Epithelial cell of esophagus (primary cell): ENCODE measurements around the gene ABTB1.

Source experiments
- DNase-seq: peaks from one replicate; pipeline ENCODE4 v3.0.0; 2010; ENCODE audit warnings: low read depth
- H3K4me3 ChIP-seq: 2 replicates; pipeline ENCODE4 v1.5.1; 2011; ENCODE audit warnings: mild to moderate bottlenecking, low read length, control low read depth
- TF ChIP-seq, protein P1 (sequence below): IDR thresholded peaks from 2 replicates; pipeline ENCODE4 v1.5.1; 2011; ENCODE audit warnings: low read depth, mild to moderate bottlenecking, low read length, control low read depth, inconsistent platforms; ENCODE audit not compliant: insufficient read depth; ENCODE audit errors: missing control alignments

Gene ABTB1

DNA sequence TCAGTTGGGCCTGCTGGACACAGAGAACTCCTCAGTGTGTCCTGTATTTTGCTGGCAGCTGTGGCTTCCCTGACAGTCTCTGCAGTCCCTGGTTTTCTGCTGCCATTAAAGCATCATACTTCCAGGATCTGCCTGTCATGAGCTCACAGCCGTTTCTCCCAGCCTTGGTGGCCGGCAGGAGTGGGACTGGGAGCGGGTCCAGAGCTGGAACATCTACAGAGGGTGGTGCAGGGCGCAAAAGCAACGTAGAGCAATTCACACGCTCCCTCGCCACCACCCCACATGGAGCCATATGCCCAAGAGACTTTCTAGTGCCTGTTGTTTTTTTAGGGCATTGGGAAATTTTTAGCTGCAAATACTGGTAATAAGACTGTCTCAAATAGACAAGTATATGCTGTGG, 33.6 kb downstream of the ABTB1 start:
- no peak overlapping the region for H3K4me3 ChIP-seq
- TF ChIP-seq, protein P1, sequence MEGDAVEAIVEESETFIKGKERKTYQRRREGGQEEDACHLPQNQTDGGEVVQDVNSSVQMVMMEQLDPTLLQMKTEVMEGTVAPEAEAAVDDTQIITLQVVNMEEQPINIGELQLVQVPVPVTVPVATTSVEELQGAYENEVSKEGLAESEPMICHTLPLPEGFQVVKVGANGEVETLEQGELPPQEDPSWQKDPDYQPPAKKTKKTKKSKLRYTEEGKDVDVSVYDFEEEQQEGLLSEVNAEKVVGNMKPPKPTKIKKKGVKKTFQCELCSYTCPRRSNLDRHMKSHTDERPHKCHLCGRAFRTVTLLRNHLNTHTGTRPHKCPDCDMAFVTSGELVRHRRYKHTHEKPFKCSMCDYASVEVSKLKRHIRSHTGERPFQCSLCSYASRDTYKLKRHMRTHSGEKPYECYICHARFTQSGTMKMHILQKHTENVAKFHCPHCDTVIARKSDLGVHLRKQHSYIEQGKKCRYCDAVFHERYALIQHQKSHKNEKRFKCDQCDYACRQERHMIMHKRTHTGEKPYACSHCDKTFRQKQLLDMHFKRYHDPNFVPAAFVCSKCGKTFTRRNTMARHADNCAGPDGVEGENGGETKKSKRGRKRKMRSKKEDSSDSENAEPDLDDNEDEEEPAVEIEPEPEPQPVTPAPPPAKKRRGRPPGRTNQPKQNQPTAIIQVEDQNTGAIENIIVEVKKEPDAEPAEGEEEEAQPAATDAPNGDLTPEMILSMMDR, result no peak
- no peak for DNase-seq

DNA sequence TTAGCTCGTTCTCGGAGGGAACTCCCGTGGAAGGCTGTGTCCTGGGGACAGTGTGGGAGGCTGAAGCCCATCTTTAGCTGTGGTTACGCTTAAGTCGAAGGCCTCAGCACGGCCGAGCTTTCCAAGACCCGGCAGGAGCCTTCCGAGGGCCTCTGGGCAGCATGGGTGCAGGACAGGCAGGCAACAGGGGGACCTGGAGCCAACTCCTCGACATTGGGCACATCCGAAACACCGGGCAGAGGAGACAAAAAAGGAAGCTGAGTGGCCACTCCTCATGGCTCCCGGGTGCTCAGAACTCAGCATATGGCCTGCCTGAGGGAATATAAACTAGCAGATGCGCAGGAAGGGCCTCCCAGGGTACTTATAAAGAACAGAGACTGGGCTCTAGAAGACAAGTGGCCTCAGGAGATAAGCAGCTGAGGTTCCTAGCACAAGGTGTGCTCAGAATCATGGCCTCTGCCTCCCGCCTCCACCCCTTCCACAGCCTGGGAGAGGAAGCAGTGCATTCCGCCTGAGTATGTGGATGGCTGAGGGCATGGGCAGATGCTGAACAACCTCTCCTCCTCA, 34.1 kb downstream of the ABTB1 start:
- no peak overlapping the region for H3K4me3 ChIP-seq
- TF ChIP-seq, protein P1, result no peak
- DNase-seq, result no peak

DNA sequence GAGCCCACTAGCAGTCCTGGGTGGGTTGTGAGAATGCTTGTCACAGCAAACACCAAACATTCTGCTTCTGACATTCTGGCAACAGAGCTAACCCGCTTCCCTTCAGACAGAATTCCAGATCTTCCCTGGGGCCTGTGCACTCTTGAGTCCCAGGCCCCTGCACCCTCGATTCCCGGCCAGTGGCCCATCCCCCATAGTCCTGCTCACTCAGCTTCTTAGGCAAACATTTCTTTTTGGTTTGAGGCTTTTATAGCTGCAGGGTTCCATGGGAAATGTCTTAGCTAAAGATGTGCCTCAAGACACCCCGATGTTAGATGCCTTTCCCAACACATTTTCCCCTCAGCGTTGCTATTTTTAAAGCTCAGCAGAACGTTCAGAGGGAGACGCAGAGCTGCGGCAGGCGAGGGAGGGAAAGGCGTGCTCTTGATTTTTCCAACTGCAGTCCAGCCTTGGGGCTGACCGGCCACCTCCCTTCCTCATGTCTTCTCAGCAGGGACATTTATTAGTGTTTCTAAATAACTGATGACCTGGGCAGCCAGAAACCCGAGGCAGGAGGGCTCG, 35.2 kb downstream of the ABTB1 start:
- H3K4me3 ChIP-seq, result no peak overlapping the region
- TF ChIP-seq, protein P1, result no peak
- no peak for DNase-seq

DNA sequence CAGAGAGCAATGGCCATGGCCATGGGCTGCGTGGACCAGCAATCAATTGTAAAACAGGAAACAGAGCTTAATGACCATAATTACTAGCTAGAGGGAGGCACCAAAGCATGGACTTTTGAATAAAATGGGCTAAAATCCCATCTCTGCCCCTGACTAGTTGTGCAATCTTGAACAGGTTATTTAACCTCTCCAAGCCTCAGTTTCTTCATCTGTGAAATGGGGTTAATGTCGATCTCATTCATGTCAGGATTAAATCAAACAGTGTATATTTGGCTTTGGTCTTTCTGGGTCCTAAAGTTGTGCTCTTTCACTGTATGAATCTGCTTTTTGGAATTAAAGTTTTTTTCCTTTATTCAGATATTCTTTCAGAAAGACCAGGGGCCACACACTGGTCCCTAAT, 36.1 kb downstream of the ABTB1 start:
- TF ChIP-seq, protein P1, result no peak
- DNase-seq, result no peak
- H3K4me3 ChIP-seq, result no peak overlapping the region

DNA sequence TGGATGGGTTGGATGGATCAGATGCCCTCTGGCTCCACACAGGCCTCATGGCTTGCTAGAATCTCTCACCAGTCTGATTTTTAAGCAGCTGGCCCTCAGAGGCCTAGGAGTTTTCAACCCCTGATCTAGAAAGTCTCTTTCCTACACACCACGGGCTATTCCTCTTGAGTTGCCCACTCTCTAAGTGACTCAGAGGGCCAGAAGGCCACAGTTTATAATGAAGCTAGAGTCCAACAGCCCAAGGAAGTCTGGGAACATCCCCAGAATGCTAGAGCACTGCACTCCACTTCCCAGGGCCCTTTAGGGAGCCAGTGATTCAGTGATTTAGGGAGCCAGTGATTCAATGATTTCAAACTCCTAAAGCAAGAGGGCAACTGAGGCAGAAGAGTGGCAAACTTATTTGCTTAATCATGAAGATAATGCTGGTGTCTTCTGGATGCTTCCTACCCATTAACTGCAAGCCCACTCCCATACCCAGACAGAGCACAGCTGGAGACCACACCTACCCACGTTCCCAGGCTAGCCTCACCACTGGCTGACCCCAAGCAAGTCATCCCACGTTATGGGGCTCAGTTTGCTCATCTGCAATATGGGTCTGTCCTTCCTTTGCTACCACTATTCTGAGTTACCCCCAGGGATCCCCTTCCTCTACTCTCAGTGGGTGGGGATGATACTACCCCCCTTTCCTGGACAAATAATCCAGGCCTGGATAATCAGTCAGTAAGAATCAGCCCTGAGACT, 36.7 kb downstream of the ABTB1 start:
- DNase-seq, result no peak
- TF ChIP-seq, protein P1, result no peak
- H3K4me3 ChIP-seq, result no peak overlapping the region

DNA sequence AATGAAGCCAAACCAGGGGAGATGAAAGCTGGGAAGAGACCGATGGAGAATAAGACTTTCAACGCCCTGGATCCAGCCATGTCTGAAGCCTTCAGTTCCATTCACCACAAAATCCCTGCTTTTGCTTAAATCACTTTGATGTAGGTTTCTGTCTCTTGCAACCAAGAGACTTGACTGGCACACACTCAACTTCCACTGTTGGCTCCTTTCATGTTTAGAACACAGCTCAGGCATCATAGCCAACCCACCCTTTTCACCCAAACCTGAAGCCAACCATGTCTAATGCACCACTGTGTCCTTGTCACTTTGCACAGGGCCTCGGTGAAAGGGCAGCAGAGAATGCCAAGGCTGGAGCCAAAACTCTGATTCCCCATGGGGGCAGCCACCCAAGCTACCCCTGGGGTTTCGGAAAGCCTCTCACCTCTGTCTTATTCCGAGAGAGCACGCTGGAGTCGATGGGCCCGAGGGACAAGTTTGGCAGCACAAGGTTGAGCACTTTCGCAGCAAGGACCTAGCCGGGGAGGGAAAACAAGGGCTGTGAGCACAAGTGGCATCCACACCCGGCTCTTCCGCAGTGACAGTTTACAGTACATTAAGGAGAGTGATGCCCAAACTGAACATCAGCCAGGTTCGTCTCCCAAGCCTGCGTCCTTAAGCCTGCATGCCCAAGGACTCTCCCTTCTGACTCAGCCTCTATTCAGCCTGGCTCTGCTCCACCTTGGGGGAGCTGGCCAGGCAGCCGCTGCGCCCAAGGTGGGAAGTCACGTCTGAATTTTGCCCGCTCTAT, 37.6 kb downstream of the ABTB1 start:
- peak; percentile 61 for DNase-seq
- no peak overlapping the region for H3K4me3 ChIP-seq
- TF ChIP-seq, protein P1, result no peak
